Measurements from ENCODE around the gene BLVRA.
"Not testable (repeated sequence)": the region's sequence is repeated elsewhere in the genome, so short reads cannot be mapped to it uniquely, and the experiment has no call there.

- not testable (repeated sequence) for TF ChIP-seq POLR2A, CTCF (IDR thresholded peaks at IDR 0.05)
Measured at GRCh38 chr7:43824513-43824912, 66.0 kb downstream of the BLVRA start.

Measured in suprapubic skin (tissue), 3 donors.